NCI-H526 (cell line): ENCODE measurements around the gene TAMALIN.

ENCODE experiments used
- DNase-seq, 2 experiments: peaks; one replicate each; lab custom pipeline; 2025; lab: John Stamatoyannopoulos, UW

Gene TAMALIN

DNA sequence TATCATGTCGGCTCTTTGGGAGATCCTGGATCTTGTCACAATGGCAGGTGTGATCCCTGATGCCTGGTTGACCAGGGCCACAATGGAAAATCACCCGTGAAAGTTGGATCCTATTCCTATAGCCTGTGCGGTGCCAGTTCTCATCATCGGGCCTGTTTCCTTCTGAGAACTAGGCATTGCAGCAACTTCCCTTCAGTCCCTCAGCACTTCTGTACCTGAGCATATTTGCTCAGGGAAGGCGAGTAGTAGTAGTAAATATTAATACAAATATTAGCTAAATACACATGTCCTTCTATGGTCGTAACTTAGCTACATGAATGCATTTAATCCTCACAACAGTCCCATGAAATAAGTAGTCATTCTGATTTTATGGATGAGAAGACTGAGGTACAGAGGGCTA, 22.1 kb upstream of the TAMALIN start:
- DNase-seq, result no peak

GRCh38 chr12:51985154-51985835, 21.5 kb upstream of the TAMALIN start:
- no peak for DNase-seq

GRCh38 chr12:51986834-51987233, 19.9 kb upstream of the TAMALIN start:
- DNase-seq, result no peak

DNA sequence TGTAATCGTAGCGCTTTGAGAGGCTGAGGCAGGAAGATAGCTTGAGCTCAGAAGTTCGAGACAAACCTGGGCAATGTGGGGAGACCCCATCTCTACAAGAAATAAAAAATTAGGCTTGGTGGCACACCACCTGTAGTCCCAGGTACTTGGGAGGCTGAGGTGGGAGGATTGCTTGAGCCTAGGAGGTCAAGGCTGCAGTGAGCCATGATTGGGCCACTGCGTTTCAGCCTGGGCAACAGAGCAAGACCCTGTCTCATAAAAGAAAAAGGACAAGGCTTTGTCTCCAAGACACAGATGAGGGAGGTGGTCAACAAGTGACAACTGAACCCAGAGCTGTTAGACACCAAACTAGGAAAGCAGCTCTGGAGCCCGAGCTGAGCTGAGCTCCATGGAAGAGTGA, 14.5 kb upstream of the TAMALIN start:
- DNase-seq, result no peak

DNA sequence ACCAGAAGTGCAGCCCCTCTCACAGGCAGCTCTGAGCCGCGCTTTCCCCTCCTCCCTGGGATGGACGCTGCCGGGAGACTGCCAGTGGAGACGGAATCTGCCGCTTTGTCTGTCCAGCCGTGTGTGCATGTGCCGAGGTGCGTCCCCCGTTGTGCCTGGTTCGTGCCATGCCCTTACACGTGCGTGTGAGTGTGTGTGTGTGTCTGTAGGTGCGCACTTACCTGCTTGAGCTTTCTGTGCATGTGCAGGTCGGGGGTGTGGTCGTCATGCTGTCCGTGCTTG, 12.3 kb upstream of the TAMALIN start:
- no peak for DNase-seq

GRCh38 chr12:51994959-51995358, 11.8 kb upstream of the TAMALIN start:
- no peak for DNase-seq

GRCh38 chr12:51997136-51997535, 9.6 kb upstream of the TAMALIN start:
- no peak for DNase-seq

DNA sequence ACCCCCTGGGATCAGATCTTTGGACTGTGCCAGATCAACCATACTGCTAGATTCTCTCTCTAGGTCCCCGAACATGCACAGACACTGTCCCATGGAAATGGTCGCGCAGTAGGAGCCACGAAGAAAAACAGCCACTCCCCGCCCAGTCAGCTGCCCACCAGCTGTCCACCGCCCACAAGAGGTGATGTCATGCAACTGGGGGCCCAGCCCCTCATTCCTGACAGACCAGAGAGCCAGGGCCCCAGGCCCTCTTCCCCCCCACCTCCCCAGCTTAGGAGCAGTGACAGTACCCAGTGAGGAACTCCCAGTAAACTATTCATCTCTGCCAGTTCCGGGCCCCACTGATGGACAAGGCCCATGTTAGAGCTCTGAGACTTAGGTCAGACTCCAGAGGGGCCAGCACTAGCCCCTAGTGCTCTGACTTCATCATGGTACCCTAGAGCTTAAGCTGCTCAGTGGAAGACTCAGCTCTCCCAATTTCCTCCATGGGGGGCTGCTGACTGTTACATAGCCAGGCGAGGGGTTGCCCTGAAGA, 3.7 kb upstream of the TAMALIN start:
- no peak for DNase-seq

DNA sequence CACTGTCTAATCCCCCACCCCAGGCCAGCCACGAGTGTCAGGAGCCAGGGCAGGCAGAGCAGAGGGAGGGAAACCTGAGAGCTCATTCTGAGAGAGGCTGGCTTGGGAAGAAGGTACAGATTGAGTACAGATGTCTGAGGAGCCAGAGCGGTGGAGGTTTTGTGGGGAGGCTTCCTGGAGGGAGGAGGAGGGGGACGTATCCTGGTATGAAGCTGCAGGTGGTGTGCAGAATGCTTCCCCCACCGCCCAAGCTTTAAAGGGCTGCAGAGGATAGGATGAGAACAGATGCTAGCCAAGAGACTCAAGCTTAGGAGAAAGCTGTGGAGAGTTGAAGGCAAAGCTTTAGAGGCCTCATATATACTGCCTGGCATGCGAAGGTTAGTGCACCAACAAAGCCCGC, 3.2 kb upstream of the TAMALIN start:
- DNase-seq, result no peak

DNA sequence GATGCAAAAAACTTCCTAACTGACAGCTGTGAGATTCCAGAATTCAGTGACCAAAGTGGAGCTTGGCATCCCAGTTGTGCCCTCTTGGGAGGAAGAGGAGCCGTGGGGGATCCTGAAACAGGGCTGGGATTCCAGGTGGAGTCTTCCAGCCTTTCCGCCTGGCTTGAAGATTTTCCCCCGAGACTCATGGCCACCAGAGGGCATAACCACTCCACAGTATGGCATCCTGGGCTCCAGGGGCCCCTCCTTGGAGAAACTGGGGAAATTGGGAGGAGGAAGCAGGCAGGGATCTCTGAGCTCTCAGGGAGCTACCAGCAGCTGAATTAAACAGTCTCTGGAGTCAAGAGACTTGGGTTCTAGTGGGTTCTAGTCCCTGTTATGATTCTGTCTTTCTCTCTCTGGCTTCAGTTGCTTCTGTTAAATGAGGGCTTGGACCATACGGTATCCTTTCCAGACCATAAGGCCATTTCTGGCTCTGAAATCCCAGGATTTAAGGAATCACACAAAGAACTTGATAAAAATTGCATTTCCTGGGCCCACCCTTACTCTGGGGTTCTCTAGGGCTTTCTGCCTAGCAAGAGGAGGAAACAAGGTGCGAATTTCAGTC, 2.6 kb upstream of the TAMALIN start:
- peak; percentile 53 to 86 for DNase-seq

- DNase-seq, result no peak
Measured at GRCh38 chr12:52005218-52005902, 1.4 kb upstream of the TAMALIN start.

GRCh38 chr12:52005903-52006703, 643 bp upstream of the TAMALIN start:
- peak; percentile 58 to 82 for DNase-seq

- peak in 1 of 2 experiments; percentile 77 for DNase-seq
Measured at GRCh38 chr12:52007158-52007921, 594 bp downstream of the TAMALIN start.

DNA sequence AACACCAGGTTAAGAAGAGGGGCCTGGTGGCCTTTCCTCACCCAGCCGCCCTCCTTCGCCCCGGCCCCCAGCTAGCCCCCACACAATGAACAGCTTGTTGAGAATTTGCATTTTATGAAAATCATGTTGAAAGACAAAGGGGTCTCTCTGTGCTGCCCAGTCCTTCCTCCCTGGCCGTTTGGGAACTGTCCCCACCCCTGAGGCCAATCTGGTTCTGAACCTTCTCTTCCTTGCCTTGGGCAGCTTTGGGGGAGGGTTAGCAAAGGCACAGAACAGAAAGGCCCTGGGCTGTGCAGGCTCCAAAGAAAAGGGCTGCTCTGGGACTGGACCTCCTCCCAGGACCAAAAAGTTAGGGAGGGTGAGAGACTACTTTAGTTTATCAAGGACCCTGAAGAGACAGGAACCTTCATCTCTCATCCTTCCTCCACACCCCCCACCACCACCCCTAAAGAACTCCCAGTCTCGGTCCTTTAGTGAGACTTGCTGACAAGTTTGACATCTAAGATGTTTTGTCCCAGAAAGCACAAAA, 1.3 kb downstream of the TAMALIN start:
- peak; percentile 85 to 94 for DNase-seq

GRCh38 chr12:52009081-52009751, 2.5 kb downstream of the TAMALIN start:
- DNase-seq, result no peak

DNA sequence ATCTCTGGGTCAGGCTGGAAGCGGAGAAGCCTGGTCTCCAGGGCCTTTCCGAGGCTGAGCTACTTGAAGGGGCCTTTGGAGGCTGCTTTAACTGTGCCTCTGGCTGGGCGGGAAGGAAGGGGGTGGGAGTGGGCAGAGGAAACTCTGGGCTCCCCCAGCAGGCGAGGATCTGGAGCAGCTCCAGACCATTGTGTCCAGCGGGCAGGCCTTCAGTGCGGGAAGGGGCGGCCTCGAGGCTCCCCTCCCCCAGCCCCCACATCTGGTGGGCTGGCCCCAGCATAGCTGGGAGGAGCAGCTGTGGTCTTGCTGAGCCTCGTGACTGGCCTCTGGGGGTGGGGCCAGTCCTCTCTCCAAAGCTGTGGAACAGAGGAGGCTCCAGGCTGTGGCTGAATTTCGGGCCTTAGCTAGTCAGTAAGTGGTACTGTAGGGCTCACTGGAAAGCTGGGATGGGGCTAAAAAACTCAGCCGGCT, 3.4 kb downstream of the TAMALIN start:
- DNase-seq, result peak in 1 of 2 experiments; percentile 61

DNA sequence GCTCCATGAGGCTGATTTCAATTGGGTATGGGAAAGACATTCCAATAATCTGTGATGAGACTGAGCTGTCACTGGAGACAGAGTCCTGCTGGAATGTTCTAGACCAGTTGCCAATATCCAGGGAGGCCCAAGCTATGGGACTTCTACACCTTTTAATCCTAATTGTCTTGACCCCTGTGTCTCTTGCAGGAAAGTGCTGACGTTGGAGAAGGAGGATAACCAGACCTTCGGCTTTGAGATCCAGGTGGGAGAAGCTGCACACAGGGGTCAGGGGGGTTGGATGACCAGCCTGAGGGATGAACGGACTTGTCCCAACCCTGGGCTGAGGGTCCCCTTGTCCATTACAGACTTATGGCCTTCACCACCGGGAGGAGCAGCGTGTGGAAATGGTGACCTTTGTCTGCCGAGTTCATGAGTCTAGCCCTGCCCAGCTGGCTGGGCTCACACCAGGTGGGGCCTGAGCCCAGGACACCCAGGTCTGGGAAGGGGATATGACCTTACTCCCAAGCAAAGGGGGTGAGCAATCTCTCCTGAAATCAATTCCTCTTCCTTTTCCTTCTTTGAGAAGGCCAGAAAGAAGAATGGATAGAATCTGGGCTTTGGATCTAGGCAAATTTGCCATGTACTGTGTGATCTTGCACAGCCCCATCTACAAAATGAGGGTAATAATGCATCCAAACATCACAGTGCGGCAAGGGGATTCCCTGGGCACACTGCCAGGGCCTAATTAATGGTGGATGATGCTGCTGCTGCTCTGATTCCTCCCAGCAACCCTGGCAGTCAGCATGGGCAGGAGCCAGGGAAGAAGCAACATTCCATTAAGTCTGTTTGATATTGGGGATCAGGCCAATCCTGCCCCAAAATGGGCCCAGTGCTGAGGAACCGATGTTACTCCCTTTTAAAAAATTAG, 4.2 kb downstream of the TAMALIN start:
- DNase-seq, result no peak

DNA sequence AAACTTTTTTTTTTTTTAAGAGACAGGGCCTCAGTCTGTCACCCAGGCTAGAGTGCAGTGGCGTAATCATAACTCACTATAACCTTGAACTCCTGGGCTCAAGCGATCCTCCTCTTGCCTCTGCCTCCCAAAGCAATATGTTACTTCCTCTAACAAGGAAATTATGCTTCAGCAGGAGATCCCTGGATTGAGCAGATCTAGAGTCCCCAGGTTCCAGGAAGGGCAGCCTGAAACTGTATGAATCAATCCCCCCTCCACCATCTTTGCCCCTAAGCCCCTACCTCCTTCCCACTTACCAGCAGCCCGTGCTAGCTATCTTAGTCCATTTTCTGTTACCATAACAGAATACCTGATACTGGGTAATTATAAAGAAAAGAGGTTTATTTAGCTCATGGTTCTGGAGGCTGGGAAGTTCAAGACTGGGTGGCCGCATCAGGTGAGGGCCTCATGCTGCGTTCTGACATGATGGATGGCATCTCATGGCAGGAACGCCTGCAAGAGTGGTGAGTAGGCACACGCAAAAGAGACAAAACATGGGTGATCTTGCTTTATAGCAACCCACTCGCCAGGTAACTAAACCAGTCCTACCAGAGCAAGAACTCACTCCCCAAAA, 5.0 kb downstream of the TAMALIN start:
- DNase-seq, result no peak

DNA sequence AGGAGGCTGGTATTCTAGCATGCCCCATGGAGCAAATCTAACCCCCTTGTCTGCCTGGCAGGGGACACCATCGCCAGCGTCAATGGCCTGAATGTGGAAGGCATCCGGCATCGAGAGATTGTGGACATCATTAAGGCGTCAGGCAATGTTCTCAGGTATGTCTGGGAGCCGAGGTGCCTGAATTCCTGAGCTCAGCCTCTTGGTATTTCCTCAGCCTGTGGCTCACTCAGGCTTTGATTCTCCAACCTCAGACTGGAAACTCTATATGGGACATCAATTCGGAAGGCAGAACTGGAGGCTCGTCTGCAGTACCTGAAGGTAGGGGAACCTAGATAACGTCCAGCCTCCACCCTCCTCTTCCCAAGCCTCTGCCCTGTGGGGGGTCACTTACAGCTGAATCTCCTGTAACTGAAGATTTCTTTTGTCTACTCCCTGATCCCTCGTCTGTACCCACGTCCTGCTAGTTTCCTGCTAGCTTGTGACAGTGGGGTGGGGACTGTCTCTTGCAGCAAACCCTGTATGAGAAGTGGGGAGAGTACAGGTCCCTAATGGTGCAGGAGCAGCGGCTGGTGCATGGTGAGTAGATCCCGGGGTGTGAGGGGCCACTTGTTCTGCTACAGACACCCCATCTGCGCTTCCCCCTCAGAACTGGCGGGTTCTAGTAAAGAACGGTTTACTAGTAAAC, 7.0 kb downstream of the TAMALIN start:
- DNase-seq, result no peak
